Spinal cord (tissue), 10 donors: ENCODE data around the gene TRIM6. TPM values are rescaled to one million over a fixed set of nuclear protein-coding genes. Genes with fewer than 3 reads are reported as not detected.
A peak's percentile ranks its signal among the peaks of the same experiment; 100 is the strongest.

Experiments used
- DNase-seq, 6 donors: peaks; one replicate each; pipeline versions ENCODE4 v3.0.0 to v3.0.0-alpha.2; 2013 to 2015; ENCODE audit warnings: low spot score in 6 of 6, low read depth in 4 of 6
- H3K27ac ChIP-seq: one replicate; pipeline ENCODE4 v1.5.1; 2013; ENCODE audit warnings: low read depth, low read length, control low read depth
- H3K27me3 ChIP-seq: one replicate; pipeline ENCODE4 v1.6.1; 2013; ENCODE audit warnings: low read length; ENCODE audit not compliant: control insufficient read depth, insufficient read depth
- H3K36me3 ChIP-seq: one replicate; pipeline ENCODE4 v1.6.1; 2013; ENCODE audit warnings: low read length; ENCODE audit not compliant: control insufficient read depth, insufficient read depth
- H3K4me1 ChIP-seq: one replicate; pipeline ENCODE4 v1.6.1; 2013; ENCODE audit warnings: low read length; ENCODE audit not compliant: control insufficient read depth, insufficient read depth
- H3K4me3 ChIP-seq: one replicate; pipeline ENCODE4 v1.5.1; 2013; ENCODE audit warnings: low read depth, low read length, control low read depth
- H3K9me3 ChIP-seq: one replicate; pipeline ENCODE4 v1.6.1; 2013; ENCODE audit warnings: low read length; ENCODE audit not compliant: control insufficient read depth, insufficient read depth
- WGBS: methylation state at CpG from one replicate; pipeline ENCODE4 v1.1.5; 2013; ENCODE audit warnings: missing lambda C conversion rate; ENCODE audit not compliant: insufficient coverage; 5-methylcytosine and 5-hydroxymethylcytosine counted together
- long read RNA-seq, 4 donors: transcript quantifications; one replicate each; lab custom pipeline, GENCODE V29; 2026
- polyA plus RNA-seq, 2 donors: library from polyadenylated mRNA; unstranded; fragments of 120-200 nt; gene quantifications; one replicate each; pipeline ENCODE4 v1.2.1, GENCODE V29; 2013; ENCODE audit not compliant: insufficient read length in 2 of 2
- total RNA-seq, 2 donors: library from RNA; depleted of rRNA in 1 of 2; stranded (reverse); fragments of 120-200 nt in 1 of 2; fragments of >200 nt in 1 of 2; gene quantifications; one replicate each; pipeline versions ENCODE4 v1.2.3 to v1.2.4, GENCODE V29; 2013 to 2014
- donor health status: healthy.

Gene TRIM6, protein sequence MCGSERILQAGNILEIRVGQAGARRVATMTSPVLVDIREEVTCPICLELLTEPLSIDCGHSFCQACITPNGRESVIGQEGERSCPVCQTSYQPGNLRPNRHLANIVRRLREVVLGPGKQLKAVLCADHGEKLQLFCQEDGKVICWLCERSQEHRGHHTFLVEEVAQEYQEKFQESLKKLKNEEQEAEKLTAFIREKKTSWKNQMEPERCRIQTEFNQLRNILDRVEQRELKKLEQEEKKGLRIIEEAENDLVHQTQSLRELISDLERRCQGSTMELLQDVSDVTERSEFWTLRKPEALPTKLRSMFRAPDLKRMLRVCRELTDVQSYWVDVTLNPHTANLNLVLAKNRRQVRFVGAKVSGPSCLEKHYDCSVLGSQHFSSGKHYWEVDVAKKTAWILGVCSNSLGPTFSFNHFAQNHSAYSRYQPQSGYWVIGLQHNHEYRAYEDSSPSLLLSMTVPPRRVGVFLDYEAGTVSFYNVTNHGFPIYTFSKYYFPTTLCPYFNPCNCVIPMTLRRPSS
- total RNA-seq (1 to 10 TPM; 3.3 to 4.3 TPM), polyA plus RNA-seq (1 to 10 TPM; 1.1 to 1.7 TPM)
- long read RNA-seq, donor 1 = 0 reads
- long read RNA-seq, donor 2 = 0 reads
- long read RNA-seq, donor 3 = 0 reads
- long read RNA-seq, donor 4 = 0 reads

DNA sequence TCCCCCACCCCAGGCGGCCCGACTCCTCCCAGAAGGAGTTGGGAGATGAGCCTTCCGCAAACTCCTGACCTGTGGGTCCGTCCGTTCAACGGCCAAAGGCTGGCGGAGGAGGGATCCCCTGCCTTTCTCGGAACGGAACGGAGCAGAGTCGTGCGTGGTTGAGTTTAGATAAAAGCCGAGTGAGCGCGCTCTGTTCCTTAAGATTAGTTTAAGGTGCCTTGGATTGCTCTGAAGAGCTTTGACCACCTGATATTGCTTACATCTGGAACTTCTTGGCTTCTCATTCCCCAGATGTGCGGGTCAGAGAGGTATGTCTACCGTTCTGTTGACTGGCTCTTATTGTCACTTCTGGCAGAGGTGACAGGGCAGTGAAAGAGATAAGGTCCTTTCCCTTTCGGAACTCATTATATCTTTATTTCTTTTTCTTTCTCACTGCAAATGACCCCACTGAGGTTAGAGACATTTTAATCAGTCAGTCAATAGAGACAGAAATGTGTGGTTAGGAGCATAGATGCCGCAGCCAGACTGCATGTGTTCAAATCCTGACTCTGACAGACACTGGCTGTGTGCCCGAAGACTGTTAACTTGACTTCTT lies at the start of gene TRIM6:
Gene TRIM6 (plus strand): TSS at position 31 of the 595 bp plus-strand sequence. CDS start 261 bp downstream, at position 292.
- Histone ChIP-seq H3K4me3 (peak within 1 kb of the TSS; percentile 26), H3K36me3 (no peaks in the 10 kb centered on the region), H3K27ac (no peak within 1 kb of the TSS), H3K9me3 (no peaks in the 10 kb centered on the region), H3K4me1 (peaks cover 6% of the 10 kb centered on the region), H3K27me3 (peaks cover 2% of the 10 kb centered on the region)
- DNase-seq = peak in 2 of 6 donors; percentile 47 to 55
- 6% methylated on average over 15 of the region's 20 CpGs for WGBS

DNA sequence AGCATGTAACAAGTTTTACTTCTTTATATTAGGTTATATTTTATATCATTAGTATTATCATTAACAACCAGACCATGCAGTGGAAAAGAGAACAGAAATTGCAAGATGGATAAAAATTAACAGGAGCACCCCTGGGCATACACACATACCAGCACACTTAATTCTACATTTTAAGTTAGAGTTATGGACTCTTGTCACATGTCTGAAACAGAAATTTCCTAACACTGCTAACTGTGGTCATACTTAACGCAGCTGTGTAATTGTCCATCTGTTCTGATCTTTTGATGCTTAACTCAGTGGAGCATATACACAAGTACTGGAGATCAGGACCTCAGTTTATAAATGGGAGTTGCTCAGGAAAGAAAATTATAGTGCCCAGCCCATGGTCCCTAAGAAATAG lies 48.5 kb upstream of the TRIM6 start:
- Histone ChIP-seq H3K27ac (no peak overlapping the region), H3K4me3 (no peak overlapping the region), H3K4me1 (no peaks in the 10 kb centered on the region), H3K36me3 (no peaks in the 10 kb centered on the region), H3K9me3 (no peaks in the 10 kb centered on the region), H3K27me3 (no peaks in the 10 kb centered on the region)
- 83% methylated on average over 1 of the region's 1 CpG for WGBS
- no peak for DNase-seq

DNA sequence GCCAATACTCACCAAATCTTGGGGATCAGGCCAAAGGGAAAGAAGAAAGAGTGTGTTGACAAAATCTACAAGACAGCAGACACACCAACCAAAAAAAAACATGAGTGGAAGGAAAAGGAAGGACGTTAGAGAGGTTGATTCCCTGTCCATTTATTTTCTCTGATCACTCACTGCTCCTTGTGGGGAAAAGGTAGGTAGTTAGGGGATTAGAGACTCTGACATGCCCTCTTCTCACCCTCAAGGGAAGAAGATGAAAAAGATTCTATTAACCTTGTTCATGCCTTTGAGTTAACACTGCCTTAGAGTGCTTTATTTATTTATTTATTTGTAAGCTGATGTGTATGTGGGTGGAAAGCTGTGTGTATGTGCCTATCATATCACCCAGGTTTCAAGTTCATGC lies 48.0 kb upstream of the TRIM6 start, which contains the start of gene OR52H1:
Gene OR52H1 (minus strand): TSS at position 101 of the 400 bp plus-strand sequence. CDS start 3,035 bp downstream, outside the sequence.
- no peaks in the 10 kb centered on the region for H3K4me1 ChIP-seq
- WGBS = no CpG with 5 or more reads among the region's 1 CpG
- H3K27ac ChIP-seq = no peak within 1 kb of the TSS
- H3K9me3 ChIP-seq = no peaks in the 10 kb centered on the region
- DNase-seq = no peak
- no peaks in the 10 kb centered on the region for H3K27me3 ChIP-seq
- no peaks in the 10 kb centered on the region for H3K36me3 ChIP-seq
- no peak within 1 kb of the TSS for H3K4me3 ChIP-seq

DNA sequence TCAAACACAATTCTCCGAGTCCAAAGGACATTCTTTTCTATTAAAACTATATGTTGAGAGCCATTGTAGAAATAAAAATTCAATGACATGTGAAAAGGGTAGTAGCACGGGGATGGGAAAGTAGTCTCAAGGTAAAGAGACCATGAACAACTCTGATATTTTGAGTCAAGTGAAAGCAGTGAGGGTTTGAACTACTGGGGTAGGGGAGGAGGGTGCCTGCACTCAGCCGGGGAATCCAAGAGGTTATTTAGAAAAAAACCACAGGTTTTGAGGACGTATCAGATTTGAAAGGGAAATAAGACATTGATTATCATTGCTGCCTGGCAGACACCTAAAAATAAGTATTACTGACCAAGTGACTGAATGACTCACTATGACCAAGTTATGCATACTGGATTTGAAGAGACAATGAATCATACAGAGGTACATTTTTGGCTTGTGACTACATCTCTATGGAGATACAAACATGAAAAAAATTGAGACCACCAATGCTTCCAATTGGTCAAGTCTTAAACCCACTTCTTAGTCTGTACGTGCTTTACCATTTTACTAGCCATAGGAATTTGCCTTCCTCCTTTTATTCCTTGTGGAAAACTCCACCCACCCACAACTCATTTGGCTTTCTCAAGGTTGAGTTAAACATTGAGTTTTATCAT lies 45.9 kb upstream of the TRIM6 start:
- WGBS = 64% methylated on average over 3 of the region's 5 CpGs
- no peak for DNase-seq
- no peaks in the 10 kb centered on the region for H3K27me3 ChIP-seq

DNA sequence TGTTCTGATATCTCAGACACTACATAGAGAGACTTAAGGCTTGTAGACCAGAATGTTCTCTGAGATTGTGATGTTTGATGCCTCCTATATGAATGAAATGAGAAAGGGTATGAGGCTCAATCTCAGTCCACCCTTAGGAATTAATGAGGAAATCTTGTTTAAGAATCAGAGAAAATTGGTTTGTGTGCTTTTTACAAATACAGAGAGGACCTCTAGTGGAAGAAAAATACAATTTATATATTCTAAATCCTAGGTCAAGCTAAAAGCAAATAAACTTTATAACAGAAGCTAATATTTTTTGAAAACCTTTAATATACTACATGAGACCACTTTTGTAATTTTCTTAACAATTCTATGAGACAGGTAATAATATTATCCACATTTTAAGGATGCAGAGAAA lies 43.1 kb upstream of the TRIM6 start:
- Histone ChIP-seq H3K27ac (no peak overlapping the region), H3K9me3 (no peaks in the 10 kb centered on the region), H3K4me3 (no peak overlapping the region), H3K27me3 (no peaks in the 10 kb centered on the region), H3K36me3 (no peaks in the 10 kb centered on the region), H3K4me1 (no peaks in the 10 kb centered on the region)
- peak in 1 of 6 donors; percentile 48 for DNase-seq

More for the DNA sequence above, 45.9 kb upstream of the TRIM6 start:
- Histone ChIP-seq H3K36me3 (no peaks in the 10 kb centered on the region), H3K4me1 (no peaks in the 10 kb centered on the region), H3K4me3 (no peak overlapping the region), H3K9me3 (no peaks in the 10 kb centered on the region), H3K27ac (no peak overlapping the region)

DNA sequence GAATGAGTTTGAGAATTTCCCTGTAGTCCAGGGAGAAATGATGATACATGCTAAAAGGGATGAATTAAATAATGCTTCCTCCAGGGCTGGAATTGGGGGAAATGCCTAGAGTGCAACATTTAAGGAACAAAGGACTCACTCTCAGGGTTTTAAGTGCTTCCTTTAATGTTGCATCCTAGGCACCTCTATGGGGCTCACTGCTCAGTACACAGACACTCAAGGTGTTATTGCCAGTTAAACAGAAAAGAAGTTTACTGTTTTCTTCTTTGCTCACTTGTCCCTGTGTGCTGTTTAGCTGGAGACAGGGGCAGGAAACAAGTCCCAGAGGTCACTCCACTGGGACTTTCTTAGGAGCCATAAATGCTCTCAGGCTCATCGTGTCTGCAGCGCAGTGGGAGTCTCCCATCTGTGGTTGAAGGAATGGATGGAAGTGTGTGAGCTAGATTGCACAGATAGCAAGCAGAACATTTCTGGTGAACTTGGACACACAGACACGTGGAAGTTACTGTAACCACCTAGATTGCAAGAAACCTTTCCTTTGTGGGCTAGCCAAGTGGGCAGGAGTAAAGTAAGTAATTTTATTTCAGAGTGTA lies 39.7 kb upstream of the TRIM6 start:
- 55% methylated on average over 3 of the region's 3 CpGs for WGBS
- H3K27me3 ChIP-seq = no peaks in the 10 kb centered on the region
- no peaks in the 10 kb centered on the region for H3K36me3 ChIP-seq
- H3K4me3 ChIP-seq = no peak overlapping the region
- H3K4me1 ChIP-seq = no peaks in the 10 kb centered on the region
- H3K27ac ChIP-seq = no peak overlapping the region
- DNase-seq = no peak
- no peaks in the 10 kb centered on the region for H3K9me3 ChIP-seq

DNA sequence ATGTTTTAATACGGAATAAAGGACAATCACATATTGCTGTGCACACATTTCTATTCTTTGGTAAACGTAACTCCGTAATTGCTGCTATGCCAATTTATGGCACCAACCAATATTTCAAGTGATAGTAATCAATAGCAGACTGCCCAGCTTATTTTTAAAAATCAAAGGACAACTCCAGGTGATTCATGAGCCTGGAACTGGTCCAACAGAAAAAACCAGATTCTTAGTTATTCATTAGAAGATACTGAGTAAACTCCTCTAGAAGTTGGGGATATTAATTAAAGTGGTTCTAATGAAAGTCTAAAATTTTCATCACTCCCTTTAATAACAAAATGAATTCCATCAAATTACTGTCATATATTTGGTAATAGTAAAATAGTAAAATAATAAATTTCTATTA lies 38.7 kb upstream of the TRIM6 start:
- 50% methylated on average over 2 of the region's 3 CpGs for WGBS
- H3K36me3 ChIP-seq = no peaks in the 10 kb centered on the region
- H3K4me3 ChIP-seq = no peak overlapping the region
- no peak overlapping the region for H3K27ac ChIP-seq
- DNase-seq = no peak
- H3K27me3 ChIP-seq = no peaks in the 10 kb centered on the region
- H3K9me3 ChIP-seq = no peaks in the 10 kb centered on the region
- H3K4me1 ChIP-seq = no peaks in the 10 kb centered on the region

DNA sequence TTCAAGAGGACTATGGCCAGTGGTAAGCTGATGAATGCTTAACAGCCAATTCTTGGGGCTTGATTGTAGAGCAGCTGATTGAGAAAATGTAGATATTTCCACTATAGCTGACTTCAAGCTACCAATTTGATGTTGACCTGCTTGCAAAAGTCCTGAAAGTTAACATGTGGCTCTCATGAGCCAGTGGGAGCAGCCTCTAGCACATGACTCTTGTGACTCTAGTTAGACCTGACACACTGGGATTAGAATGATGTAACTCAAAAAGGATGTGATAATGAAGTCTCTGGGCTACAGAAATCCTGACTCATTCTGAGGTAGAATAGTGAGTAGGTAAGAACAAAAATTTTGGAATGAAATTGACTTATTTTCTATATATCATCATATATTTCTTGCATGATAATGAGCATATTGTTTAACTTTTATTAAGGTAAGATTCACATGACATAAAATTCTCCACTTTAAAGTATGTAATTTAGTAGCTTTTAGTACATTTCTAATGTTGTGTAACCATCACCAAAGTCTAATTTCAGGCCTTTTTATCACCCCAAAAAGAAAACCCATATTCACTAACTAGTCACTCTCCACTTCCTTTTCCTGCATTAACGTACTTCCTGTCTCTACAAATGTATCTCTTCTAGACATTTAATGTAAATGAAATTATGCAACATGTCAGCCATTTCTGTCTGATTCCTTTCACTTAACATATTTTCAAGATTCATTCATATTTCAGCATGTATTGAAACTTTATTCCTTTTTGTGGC lies 32.0 kb upstream of the TRIM6 start:
- H3K27ac ChIP-seq = no peak overlapping the region
- no peak overlapping the region for H3K4me3 ChIP-seq
- no peaks in the 10 kb centered on the region for H3K36me3 ChIP-seq
- H3K9me3 ChIP-seq = no peaks in the 10 kb centered on the region
- WGBS = no CpG with 5 or more reads among the region's 1 CpG
- no peaks in the 10 kb centered on the region for H3K4me1 ChIP-seq
- DNase-seq = no peak
- H3K27me3 ChIP-seq = no peaks in the 10 kb centered on the region

DNA sequence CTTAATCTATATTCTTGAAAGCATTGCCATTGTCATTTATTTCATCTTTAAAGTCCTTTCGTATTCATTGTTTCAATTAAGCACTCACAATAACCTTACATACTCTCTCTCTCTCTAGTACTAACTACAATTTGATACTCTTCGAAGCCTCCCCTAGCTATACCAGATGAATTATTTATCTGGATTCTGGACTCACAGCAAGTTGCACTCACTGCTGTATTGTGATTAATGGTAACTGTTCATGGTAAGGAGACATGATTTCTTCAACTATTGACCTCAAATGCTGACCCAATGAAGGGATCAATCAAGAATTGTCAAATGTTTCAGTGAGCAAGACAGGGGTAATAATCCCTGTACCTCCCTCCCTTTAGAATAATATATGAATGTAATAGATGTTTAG lies 21.8 kb upstream of the TRIM6 start:
- WGBS = 100% methylated on average over 1 of the region's 2 CpGs
- Histone ChIP-seq H3K4me1 (no peaks in the 10 kb centered on the region), H3K36me3 (no peaks in the 10 kb centered on the region), H3K27ac (no peak overlapping the region), H3K9me3 (no peaks in the 10 kb centered on the region), H3K27me3 (no peaks in the 10 kb centered on the region), H3K4me3 (no peak overlapping the region)
- DNase-seq = no peak
